Calu3 (cell line): ENCODE results near the gene PON1. TPM values are rescaled to one million over a fixed set of nuclear protein-coding genes. Genes with fewer than 3 reads are reported as not detected.

Source experiments
- BruUV-seq: library from RNA; stranded (reverse); fragments of 400-500 nt; replicated peaks from 2 replicates; lab custom pipeline; 2021; lab: Mats Ljungman, UMichigan
- CTCF ChIA-PET: fragments of 300-600 bp; sonication (Branson Sonifier 250); formaldehyde crosslinking; loops from one replicate; lab custom pipeline; 2022; ENCODE audit warnings: antibody characterized with exemption; lab: Charles Lee
- DNase-seq: peaks from one replicate; pipeline ENCODE4 v3.0.0; 2022
- H3K27ac Mint-ChIP-seq: one replicate; pipeline ENCODE4 v1.8.0; 2022; ENCODE audit warnings: mixed read lengths; ENCODE audit not compliant: unreplicated experiment
- H3K27me3 Mint-ChIP-seq: one replicate; pipeline ENCODE4 v1.8.0; 2022; ENCODE audit warnings: mixed read lengths; ENCODE audit not compliant: unreplicated experiment
- H3K36me3 Mint-ChIP-seq: one replicate; pipeline ENCODE4 v1.8.0; 2022; ENCODE audit warnings: mild to moderate bottlenecking, moderate library complexity, mixed read lengths; ENCODE audit not compliant: insufficient read depth, unreplicated experiment
- H3K4me1 Mint-ChIP-seq: one replicate; pipeline ENCODE4 v1.8.0; 2022; ENCODE audit warnings: mild to moderate bottlenecking, low read depth, mixed read lengths; ENCODE audit not compliant: unreplicated experiment
- H3K4me3 Mint-ChIP-seq: one replicate; pipeline ENCODE4 v1.8.0; 2022; ENCODE audit warnings: mild to moderate bottlenecking, low read depth, moderate library complexity, mixed read lengths; ENCODE audit not compliant: unreplicated experiment
- H3K9me3 Mint-ChIP-seq: one replicate; pipeline ENCODE4 v1.8.0; 2022; ENCODE audit warnings: low read depth, mixed read lengths; ENCODE audit not compliant: unreplicated experiment
- intact Hi-C: fragments of 100-400 bp; cut with micrococcal nuclease; formaldehyde crosslinking; loops from one replicate; pipeline ENCODE4 v1.10.0; 2022; ENCODE audit not compliant: unreplicated experiment
- total RNA-seq: library from RNA; stranded (reverse); gene quantifications from 2 replicates; pipeline ENCODE4 v1.2.3, GENCODE V29; 2022
- TF ChIP-seq, protein P1 (sequence below): fragments of 200-600 bp; IDR thresholded peaks from one replicate; pipeline ENCODE4 v1.8.0; 2022; ENCODE audit warnings: antibody characterized with exemption; ENCODE audit not compliant: unreplicated experiment

Gene PON1
- total RNA-seq, 1 experiment from 2014 or later = not detected

DNA sequence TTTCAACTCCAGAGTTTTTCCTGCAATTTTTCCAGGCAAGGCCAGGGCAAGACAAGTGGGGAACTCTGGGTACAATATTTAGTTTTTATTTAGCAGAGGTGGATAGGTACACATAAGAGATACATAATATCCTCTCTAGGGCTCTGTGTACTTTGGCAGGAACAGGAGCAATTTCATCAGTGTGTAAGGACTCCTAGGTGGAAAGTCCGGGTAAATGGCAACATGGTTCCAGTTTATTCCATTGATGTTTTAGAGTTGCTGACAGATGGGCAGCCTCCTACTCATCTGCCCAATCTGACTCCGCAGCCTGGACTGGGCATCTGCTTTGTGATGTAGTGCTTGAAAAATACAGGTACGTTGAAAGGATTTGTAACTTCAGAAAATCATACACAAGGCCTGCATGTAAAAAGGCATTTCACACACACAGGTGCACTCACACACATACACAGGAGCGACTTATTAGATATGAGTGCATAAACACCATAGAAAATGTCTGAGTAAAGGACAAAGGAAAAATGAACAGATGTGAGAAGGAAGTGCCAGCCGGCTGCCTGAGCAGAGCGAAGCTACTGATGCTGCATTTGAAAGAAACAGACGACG, 5.7 kb downstream of the PON1 start:
- DNase-seq = no peak
- Mint-ChIP-seq H3K36me3 (no peaks in the 10 kb centered on the region), H3K27me3 (no peaks in the 10 kb centered on the region), H3K9me3 (no peaks in the 10 kb centered on the region), H3K27ac (no peak overlapping the region), H3K4me1 (no peaks in the 10 kb centered on the region), H3K4me3 (no peak overlapping the region)
- CTCF ChIA-PET = no interaction called here
- BruUV-seq = no TSS peak
- TF ChIP-seq, protein P1, sequence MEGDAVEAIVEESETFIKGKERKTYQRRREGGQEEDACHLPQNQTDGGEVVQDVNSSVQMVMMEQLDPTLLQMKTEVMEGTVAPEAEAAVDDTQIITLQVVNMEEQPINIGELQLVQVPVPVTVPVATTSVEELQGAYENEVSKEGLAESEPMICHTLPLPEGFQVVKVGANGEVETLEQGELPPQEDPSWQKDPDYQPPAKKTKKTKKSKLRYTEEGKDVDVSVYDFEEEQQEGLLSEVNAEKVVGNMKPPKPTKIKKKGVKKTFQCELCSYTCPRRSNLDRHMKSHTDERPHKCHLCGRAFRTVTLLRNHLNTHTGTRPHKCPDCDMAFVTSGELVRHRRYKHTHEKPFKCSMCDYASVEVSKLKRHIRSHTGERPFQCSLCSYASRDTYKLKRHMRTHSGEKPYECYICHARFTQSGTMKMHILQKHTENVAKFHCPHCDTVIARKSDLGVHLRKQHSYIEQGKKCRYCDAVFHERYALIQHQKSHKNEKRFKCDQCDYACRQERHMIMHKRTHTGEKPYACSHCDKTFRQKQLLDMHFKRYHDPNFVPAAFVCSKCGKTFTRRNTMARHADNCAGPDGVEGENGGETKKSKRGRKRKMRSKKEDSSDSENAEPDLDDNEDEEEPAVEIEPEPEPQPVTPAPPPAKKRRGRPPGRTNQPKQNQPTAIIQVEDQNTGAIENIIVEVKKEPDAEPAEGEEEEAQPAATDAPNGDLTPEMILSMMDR = no peak
- intact Hi-C loops = no loop called here

DNA sequence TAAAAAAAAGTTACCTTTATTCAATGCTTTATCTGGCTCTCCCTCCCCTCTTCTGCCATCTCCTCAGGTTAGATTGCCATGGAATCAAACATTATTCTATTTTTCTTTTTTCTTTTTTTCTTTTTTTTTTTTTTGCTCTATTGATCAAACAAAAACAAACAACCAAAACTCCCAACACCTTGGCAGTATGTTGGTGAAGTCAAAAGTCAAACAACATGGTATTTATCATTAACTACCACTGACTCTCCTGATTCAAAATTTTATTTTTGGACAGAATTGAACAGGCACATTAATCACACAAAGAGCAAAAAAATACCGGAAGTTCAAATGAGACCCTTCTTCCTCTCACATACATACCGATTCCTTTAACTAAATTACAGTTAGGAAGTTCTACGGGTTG, 6.4 kb downstream of the PON1 start:
- no peak overlapping the region for H3K4me3 Mint-ChIP-seq
- TF ChIP-seq, protein P1 = no peak
- CTCF ChIA-PET = interaction anchor here (0.6 kb wide), 1 partner anchor 22 kb away, joined by 4 read pairs; no protein-coding TSS in a partner anchor
- DNase-seq = no peak
- no peaks in the 10 kb centered on the region for H3K4me1 Mint-ChIP-seq
- H3K27me3 Mint-ChIP-seq = no peaks in the 10 kb centered on the region
- H3K27ac Mint-ChIP-seq = no peak overlapping the region
- H3K36me3 Mint-ChIP-seq = no peaks in the 10 kb centered on the region
- intact Hi-C loops = no loop called here
- no TSS peak for BruUV-seq
- no peaks in the 10 kb centered on the region for H3K9me3 Mint-ChIP-seq

DNA sequence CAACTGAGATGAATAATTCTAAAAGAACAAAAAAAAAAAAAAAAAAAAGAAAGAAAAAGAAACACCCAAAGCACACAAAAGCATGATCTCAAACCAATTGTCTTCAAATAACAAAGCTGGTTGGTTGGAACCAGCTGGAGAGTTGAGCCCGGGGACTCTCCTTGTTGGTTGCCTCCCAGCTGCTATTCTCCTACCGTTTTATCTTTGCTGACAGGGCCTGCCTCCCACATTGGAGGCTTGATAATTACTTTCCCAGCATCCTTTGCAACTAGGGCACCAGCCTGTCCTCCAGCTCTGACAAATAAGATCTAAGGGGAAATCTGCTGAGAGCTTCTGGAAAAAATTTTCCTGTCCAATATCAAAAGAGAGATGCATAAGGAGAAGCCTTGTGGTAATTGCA, 6.8 kb downstream of the PON1 start:
- no peak overlapping the region for H3K4me3 Mint-ChIP-seq
- no peaks in the 10 kb centered on the region for H3K27me3 Mint-ChIP-seq
- no peak for DNase-seq
- H3K27ac Mint-ChIP-seq = no peak overlapping the region
- no peaks in the 10 kb centered on the region for H3K4me1 Mint-ChIP-seq
- TF ChIP-seq, protein P1 = no peak
- CTCF ChIA-PET = interaction anchor here (0.6 kb wide), 1 partner anchor 22 kb away, joined by 4 read pairs; no protein-coding TSS in a partner anchor
- no TSS peak for BruUV-seq
- intact Hi-C loops = no loop called here
- no peaks in the 10 kb centered on the region for H3K9me3 Mint-ChIP-seq
- no peaks in the 10 kb centered on the region for H3K36me3 Mint-ChIP-seq

DNA sequence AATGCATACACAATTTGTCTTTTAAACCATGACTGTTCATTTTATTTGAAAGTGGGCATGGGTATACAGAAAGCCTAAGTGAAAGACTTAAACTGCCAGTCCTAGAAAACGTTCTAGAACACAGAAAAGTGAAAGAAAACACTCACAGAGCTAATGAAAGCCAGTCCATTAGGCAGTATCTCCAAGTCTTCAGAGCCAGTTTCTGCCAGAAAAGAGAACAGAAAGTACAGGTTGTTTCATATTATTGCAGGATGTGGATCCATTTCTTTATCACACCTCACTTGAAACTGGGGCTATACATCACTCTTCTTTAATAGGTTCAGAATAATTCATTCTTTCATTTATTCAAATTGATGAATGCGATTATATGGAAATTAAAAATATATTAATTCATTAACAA, 7.7 kb downstream of the PON1 start:
- CTCF ChIA-PET = no interaction called here
- H3K27ac Mint-ChIP-seq = no peak overlapping the region
- no peaks in the 10 kb centered on the region for H3K36me3 Mint-ChIP-seq
- intact Hi-C loops = no loop called here
- no TSS peak for BruUV-seq
- no peaks in the 10 kb centered on the region for H3K9me3 Mint-ChIP-seq
- TF ChIP-seq, protein P1 = no peak
- DNase-seq = no peak
- no peaks in the 10 kb centered on the region for H3K27me3 Mint-ChIP-seq
- no peaks in the 10 kb centered on the region for H3K4me1 Mint-ChIP-seq
- no peak overlapping the region for H3K4me3 Mint-ChIP-seq
